ENCODE measurements around the gene MED31.
"Not testable (repeated sequence)": the region's sequence is repeated elsewhere in the genome, so short reads cannot be mapped to it uniquely, and the experiment has no call there.

Gene MED31

DNA sequence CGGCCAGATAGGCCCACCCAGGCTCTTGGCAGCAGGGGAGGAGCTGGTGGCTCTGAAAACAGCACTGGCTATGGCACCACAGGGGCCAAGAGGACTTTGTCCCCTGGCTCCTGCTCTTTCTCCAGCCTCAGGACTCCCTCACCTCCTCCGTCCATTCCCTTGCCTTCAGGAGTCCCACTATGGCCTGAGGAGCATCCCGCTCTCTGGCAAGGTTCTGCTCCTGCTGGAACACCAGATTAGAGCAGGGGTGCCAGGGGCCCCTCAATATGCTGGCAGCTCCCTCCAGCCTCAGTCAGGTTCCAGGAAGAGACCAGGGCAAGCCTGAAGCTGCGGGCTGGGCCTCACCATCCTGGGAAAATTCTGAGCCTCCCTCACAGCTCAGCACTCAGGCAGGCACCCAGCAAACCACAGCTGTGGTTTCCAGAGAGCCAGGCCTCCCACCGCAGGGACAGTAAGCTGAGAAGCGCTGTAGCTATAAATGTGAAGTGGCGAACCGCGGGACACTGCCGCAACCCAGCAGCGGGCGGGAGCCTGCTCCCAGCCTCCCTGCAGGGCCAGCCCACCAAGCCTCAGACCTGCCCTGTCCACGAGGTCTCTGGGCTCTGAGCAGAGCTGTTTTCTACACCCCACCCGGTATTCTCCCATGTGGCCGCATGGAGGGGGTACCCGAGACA lies 25.9 kb upstream of the MED31 start:
- DNase-seq (ENCODE audit: low read depth), result no peak

DNA sequence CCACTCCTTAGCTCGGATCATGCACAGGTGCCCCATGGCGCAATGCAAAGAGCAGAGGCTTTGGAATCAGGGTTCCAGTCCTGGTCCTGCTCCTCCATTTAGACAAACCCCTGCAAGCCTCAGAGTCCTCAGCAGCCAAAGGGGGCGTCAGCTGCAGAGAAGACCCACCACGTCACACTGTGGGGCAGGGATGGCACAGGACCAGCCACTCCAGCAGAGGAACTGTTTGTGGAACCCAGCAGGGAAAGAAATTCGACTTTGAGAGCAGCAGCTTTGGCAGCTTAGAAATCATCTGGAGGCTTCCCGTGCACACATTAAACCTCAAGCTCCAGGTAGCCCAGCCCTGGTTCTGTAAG lies 25.4 kb upstream of the MED31 start:
- DNase-seq (ENCODE audit: low read depth), result no peak

DNA sequence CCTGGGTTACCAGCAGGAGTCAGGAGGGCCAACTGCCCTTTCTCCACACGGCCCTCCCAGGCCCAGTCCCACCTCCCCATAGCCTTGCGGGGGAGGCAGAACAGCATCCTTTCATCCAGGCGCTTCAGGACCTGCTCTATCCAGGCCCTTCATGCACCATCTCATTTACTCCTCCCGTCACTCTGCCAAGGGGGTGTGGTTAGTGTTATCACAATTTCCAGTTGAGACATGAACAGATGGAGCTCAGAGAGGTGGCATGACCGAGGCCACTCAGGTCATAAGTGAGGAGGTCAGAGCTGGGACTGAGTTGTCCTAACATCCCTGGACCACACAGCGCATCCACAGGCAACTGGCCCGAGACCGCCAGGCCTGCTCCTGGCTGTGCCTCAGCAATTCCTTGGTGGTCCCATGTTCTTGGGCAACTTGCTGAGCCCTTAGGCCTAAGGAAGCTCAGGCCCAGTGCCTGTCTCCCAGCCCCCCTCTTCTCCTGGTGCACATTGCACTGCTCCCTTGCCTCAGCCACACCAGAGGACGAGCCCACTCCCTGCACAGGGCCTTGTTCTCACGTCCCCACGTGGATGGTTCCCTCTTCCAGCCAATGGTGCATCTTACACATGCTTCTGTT lies 23.9 kb upstream of the MED31 start:
- no peak for DNase-seq (ENCODE audit: low read depth)

DNA sequence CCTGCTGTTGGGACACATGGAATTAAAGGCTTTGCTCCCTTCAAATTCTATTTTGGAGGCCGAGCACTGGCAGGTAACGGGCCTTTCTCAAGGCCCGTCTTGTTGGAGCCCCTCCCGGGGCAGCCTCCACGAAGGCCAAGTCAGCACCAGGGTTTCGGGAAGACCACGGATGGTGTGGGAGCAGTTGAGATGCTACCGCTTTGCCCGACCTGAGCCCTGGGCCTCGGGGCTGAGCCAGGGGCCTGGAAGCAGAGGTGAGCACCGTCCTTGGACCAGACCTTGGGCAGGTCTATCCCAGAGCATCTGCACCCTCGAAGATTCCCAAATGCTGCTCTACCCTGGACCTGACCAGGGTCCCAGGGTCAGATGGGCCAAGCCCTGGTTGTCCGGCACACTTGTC lies 23.2 kb upstream of the MED31 start:
- DNase-seq (ENCODE audit: low read depth), result no peak

DNA sequence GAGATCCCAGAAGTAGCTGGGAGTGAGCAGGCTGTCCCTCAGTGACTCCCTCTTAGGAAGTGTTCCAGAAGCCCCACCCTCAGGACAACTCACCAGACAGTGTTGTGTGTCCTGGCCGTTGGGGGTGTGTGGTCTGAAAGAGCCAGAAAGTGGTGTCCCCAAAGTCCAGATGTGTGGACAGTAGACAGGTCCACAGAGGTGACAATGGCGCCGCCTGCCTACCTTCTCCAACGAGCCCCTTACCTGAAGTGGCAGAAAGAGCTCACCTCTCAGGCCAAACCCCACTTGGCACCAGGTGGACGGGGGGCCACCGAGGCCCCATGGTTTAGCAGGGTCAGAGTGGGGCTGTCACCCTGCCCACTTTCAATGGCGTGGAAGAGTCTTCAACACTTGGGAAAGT lies 20.0 kb upstream of the MED31 start:
- no peak for DNase-seq (ENCODE audit: low read depth)

DNA sequence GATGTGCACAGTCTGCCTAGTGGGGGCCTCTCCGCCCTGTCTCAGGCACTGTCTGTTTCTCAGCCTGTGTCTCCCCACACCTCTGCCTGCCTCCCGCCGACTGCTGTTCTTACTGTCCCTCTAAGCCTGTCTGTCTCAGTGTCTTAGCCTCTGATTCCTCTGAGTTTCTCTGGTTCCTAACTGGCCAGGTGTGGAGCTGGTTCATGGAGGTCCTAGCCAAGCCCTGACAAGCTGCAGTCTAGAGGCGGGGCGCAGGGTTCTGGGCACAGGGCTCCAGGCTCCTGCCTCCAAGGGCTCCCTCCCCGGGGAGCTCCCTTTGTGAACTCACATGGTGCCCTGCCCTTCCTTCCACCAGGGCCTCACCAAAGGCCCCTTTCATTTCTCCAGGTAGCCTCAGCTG lies 19.6 kb upstream of the MED31 start:
- no peak for DNase-seq (ENCODE audit: low read depth)

DNA sequence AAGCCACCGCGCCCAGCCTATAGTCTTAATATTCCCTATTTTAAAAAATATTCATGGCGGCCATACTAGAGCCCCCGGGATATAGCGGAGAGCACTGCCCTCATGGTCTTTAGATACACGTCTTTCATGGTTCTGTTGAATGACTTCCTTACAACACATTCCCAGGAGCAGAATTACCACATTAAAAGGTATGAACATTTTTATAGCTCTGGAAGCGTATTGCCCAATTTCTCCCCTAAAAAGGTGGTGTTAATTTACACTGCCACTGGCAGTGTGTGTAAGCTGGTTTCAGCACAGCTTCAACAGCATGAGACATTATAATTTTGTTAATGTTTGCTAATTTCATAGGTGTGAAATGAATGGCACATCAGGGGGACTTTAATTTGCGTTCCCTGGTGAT lies 19.2 kb upstream of the MED31 start:
- DNase-seq (ENCODE audit: low read depth), result no peak

DNA sequence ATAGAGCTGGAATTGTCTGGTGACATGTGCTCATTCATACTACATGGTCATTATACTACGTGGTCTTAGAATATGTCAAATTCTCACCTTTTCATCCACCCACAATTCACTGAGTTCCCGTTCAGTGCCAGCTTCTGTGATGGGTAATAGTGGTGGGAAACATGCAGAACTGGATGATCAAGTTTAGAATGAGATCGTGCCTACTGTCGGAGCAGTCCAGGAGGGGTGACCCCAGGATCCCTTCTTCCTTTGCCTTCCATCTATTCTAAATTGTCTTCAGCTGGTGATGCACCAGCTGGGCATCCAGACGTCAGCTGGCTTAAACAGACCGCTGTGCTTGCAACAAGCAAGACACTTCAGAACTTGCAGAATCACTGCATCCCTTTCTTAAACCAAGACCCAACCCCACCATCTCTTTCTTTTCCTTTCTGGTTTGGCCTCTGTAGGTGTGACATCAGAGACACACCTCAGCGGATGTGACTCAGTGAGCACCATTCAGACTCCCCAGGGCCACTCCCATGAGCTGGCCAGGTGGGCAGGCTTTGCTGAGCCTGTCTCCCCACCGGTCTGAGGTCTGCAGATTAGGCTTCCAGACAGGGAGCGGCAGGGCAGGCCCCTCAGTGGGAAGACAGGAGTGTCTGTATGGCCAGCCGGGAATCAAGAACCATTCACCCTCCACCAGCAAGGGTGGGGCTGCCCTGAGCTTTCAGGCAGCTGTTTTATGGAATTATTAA lies 18.2 kb upstream of the MED31 start:
- DNase-seq (ENCODE audit: low read depth), result no peak

DNA sequence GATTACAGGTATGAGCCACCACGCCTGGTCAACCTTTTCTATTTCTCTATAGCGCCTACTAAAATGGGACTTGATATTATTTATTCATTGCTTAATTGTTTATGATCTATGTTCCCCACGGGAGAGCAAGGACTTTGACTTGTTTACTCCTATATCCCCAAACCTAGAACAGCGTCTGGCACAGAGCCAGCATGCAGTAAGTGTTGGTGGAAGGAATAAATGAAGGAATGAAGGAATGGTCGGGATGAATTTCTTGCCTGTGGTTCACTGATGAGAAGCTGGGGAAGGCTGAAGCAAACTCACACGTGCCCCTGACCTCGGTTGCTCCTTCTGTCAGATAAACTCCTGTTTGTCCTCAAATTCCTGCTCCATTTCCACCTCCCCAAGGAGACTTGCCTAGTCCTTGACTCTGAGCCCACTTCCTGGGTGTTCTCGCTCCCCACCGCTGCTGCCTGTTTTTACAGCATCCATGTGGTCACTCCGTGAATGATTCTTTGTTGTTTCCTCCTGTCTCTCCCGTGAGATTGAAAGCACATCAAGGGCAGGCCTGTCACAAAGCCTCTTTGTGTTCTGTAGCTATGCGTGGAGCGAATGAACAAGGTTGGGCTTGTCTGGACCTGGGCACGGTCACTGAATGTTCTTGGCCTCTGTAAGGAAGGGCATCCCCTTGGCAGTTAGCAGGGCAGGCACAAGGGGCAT lies 17.5 kb upstream of the MED31 start:
- no peak for DNase-seq (ENCODE audit: low read depth)

DNA sequence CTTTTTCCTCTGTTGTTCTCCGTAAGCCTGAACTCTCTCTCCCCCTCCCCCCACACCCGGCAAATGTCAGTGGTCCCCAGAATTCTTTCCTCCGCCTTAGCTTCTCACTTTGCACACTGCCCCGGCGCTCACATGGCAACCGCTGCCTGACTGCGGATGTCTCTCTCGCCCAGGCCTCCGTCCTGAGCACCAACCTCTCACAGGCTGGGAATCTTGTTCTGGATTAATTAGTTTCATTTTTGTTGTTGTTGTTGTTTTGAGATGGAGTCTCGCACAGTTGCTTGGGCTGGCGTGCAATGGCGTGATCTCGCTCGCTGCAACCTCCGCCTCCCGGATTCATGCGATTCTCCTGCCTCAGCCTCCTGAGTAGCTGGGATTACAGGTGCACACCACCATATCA lies 16.8 kb upstream of the MED31 start:
- no peak for DNase-seq (ENCODE audit: low read depth)

DNA sequence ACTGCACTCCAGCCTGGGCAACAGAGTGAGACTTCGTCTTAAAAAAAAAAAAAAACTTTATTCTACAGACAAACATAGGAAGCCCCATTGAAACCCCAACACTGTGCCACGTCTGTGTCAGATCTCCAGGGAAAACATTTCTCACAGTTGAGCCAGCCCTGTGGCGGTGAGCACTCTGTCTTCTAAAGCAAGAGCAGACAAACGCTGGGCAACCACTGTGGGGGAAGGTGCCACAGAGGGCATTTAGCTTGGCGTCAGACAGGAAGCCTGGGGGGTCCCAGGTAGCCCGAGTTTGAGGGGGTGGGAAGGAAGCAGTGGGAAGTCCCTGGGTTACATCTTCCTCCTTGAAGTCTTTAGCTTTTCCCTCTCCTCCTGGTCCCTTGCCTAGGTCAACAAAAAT lies 16.1 kb upstream of the MED31 start:
- no peak for DNase-seq (ENCODE audit: low read depth)

DNA sequence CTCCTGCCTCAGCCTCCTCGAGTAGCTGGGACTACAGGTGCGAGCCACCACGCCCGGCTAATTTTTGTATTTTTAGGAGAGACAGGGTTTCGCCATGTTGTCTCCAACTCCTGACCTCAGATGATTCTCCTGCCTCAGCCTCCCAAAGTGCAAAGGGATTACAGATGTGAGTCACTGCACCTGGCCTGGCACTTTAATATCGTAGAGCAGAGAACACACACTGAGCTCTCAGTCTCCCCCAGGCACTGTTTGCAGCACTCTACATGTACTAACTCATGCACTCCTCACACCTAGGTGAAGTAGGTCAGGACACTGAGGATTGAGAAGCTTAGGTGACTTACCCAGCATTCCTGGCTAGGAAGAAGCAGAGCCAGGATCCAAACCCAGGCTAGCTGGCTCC lies 15.2 kb upstream of the MED31 start:
- DNase-seq (ENCODE audit: low read depth), result no peak

DNA sequence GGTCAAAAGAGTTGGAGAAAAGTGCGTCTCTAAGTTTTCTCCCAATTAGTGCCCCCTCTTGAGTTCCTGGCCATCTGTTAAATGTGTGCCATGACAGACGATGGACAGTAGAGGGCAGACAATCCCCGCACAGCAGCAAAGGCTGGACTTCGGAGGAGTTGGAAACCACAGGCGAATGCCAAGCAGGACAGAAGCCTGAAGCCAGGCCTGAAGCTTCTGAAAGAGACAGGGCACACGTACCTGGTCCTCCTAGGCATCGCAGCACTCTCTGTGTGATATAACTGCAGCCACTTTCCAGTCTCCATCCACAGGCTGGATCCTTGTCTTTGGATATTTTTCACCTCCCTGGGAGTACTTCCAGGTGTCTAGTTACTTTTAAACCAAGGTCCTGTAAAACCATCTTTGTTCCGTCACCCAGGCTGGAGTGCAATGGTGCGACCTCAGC lies 14.7 kb upstream of the MED31 start:
- DNase-seq (ENCODE audit: low read depth), result no peak

DNA sequence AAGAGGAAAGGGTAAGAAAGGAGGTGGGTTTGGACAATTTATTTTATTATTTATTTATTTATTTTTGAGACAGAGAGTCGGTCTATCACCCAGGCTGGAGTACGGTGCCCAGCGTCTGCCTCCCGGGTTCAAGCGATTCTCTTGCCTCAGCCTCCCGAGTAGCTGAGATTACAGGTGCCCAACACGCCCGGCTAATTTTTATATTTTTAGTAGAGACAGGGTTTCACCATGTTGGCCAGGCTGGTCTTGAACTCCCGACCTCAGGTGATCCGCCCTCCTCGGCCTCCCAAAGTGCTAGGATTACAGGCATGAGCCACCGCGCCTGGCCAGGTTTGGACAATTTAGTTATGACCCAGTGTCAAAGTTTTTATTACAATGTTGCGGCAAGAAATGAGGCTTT lies 11.8 kb upstream of the MED31 start:
- not testable (repeated sequence) for DNase-seq (ENCODE audit: low read depth)

DNA sequence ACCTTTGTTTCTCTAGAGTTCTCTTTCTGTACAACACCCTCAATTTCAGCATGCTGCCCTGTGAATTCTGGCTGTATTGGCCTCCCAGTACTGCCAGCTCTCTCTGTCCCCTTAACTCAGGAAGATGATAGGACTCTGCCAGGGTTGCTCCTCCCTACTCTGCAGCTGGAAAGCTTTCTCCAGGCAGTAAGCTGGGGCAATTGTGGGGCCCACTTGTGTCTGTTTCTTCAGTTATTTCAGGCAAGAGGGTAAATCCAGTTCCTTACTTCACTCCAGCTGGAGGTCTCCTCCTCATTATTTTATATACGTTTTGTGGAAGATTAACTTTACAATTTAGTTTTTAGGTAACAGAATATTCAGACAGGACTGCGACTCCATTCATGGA lies 10.1 kb upstream of the MED31 start:
- DNase-seq (ENCODE audit: low read depth), result no peak

DNA sequence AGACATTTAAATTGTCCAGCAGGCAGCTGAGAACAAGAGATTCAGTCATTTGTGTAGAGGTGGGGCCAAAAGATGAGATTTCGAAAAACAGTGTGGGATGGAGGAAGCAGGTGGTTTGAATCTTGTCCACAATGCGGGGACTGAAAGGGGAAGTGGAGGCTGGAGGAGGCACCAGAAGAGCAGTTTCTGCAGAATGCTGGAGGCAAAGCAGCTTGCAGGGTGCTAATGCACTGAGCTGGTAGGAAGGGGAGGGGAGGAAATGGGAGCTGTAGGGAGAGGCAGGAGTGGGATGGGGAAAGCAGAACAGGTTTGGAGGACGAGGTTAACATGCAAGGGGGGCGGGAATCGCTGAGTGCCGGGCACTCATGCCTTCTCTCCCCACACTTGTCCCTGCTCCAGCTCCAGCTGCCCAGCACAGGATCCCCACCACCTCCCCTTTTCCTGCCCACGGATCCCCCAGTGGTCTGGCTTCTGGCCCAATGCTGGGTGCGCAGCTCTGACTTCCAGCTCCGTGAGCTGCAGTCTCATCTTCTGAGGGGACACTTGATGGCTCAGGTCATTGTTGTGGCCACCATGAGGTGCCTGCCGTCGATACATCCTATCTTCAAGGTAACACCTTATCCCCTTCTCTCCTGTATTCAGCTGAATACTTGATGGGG lies 9.5 kb upstream of the MED31 start:
- DNase-seq (ENCODE audit: low read depth), result no peak

DNA sequence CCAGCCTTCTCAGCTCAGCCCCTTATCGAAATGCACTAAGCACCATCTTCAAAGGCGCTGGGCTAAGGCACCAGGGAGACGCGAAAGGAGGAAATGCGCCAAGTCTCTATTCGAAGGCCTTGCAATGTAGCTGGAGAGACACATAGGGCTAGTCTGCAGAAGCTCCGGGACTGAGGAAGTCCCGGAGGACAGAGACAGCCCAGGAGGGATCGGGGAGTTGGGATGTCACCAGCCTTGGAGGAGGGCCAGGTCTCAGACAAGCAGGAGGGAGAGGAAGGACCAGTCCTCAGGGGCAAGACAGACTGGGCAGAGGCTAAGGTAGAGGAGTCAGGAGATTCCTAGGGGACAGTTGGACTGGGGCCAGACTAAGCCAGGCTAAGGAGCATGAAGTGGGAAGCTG lies 8.7 kb upstream of the MED31 start:
- no peak for DNase-seq (ENCODE audit: low read depth)

DNA sequence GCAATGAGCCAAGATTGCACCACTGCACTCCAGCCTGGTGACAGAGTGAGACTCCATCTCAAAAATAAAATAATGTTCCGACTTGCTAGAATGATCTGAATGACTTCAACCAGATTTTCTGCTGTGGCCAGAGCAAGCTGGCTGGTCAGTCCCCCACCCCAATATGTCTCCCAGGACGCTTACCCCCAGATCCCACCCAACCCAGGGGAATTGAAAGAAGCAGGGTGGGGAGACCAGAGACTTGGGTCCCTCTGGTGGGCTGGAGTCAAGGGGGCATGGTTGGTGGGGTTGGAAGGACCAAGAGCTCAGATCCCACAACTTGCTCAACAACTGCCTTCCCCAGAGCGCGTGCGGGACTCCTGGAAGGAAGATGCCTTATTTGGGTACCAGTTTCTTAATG lies 7.0 kb upstream of the MED31 start:
- DNase-seq (ENCODE audit: low read depth), result not testable (repeated sequence)

DNA sequence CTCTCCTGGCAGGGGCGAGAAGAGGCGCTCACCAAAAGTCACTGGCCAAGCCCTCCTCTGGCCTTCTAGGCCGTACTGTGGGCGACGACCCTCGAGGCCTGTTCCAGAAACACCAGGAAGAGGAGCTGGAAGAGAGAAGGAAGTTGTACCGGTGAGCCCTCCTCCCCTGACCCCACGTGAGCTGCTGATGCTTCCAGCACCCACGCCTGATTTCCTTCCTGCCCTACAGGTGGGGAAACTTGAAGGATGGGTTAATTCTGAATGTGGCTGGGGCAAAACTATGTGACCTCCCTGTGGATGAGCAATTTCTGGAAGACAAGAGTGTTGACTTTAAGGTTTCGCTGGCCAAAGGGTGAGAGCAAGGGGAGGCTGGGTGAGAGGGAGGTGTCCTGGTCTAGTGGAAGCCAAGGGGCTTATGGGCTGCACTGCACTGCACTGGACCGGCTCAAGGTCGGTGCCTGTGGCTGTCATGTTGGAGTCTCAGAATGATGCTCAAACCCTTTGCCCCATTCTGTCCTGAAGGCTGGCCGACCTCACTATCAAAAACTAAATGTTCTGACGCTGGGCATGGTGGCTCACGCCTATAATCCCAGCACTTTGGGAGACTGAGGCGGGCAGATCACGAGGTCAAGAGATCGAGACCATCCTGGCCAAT lies 6.4 kb upstream of the MED31 start:
- DNase-seq (ENCODE audit: low read depth), result no peak

DNA sequence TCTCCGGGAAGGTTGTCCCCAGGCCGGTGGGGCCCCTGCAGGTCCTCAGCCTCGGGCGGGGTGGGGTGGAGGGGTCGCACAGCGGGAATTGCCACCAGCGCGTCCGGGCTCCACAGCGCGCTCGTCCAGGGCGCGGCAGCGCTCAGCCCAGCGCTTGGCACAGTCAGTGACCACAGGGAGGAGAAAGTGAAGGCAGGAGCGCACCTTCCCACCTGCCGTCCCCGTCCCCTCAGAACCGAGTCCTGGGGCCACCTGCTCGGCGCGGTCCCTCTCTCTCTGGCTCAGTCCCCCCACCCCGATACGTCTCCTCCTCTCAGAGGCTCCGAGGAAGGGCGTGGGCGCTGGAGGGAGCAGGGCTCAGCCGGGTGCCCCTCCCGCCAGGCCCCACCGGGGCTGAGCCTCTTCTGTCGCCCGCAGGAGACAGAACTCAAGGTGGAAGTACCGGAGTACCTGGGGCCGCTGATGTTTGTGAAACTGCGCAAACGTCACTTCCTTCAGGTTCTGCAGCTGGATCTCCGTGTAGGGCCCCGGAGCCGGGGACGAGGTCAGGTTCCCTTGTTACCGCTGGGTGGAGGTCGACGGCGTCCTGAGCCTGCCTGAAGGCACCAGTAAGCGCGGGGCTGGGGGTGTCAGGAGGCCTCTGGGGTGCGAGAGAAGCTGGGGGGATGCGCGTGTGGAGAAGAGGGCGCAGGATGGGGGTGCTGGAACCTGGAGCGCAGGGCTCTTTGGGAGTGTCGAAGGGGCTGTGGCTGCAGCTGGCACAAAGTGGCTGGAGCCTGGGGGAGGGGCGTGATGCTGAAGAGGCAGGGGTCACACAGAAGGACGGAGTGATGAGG lies 5.6 kb upstream of the MED31 start:
- peak; percentile 32 for DNase-seq (ENCODE audit: low read depth)

All from activated gamma-delta T cell treated with anti-CD3 and anti-CD28 coated beads, Interleukin-2, amount 50 U/mL, for 16 hours (primary cell).